Fibroblast of skin of back (primary cell): ENCODE results near the gene KCNK17.

Source experiments
- DNase-seq: peaks from one replicate; pipeline ENCODE4 v3.0.0-alpha.2; 2013

KCNK17 gene

GRCh38 chr6:39266782-39267355, 47.4 kb downstream of the KCNK17 start:
- DNase-seq = no peak

- DNase-seq = no peak
Measured at GRCh38 chr6:39266375-39266774, 47.8 kb downstream of the KCNK17 start.

- DNase-seq = no peak
Measured at GRCh38 chr6:39263303-39264037, 50.7 kb downstream of the KCNK17 start.

GRCh38 chr6:39261751-39262150, 52.5 kb downstream of the KCNK17 start:
- no peak for DNase-seq

GRCh38 chr6:39260953-39261352, 53.3 kb downstream of the KCNK17 start:
- no peak for DNase-seq

- no peak for DNase-seq
Measured at GRCh38 chr6:39260456-39260855, 53.8 kb downstream of the KCNK17 start.

GRCh38 chr6:39256294-39256940, 57.8 kb downstream of the KCNK17 start:
- no peak for DNase-seq

GRCh38 chr6:39254999-39255535, 59.2 kb downstream of the KCNK17 start:
- no peak for DNase-seq

GRCh38 chr6:39251406-39251805, 62.8 kb downstream of the KCNK17 start:
- no peak for DNase-seq

- no peak for DNase-seq
Measured at GRCh38 chr6:39250507-39250906, 63.7 kb downstream of the KCNK17 start.

GRCh38 chr6:39249278-39249677, 64.9 kb downstream of the KCNK17 start:
- DNase-seq = no peak
